ENCODE results near the gene MYH9. TPM values are rescaled to one million over a fixed set of nuclear protein-coding genes. Genes with fewer than 3 reads are reported as not detected.

The MYH9 gene
- total RNA-seq, 3 donors from 2014 or later (not counting 1 experiment from before 2014, with no cell fraction given), result 803 to 1,038 (median 808) TPM

- DNase-seq (peak in 1 of 2 donors; percentile 89), ATAC-seq (peak; percentile 82 to 94 (median 92))
- TF ChIP-seq CTCF (IDR thresholded peaks at IDR 0.05), result no peak
- H3K4me3 ChIP-seq (ENCODE audit: low read length), result peak overlapping the region; percentile 2
- Mint-ChIP-seq H3K27ac (peak overlapping the region; percentile 90 to 100), H3K36me3 (no peaks in the 10 kb centered on the region), H3K27me3 (ENCODE audit: low read depth in 2 of 2) (no peaks in the 10 kb centered on the region), H3K4me1 (peaks cover 70 to 76% of the 10 kb centered on the region in 2 donors), H3K9me3 (no peaks in the 10 kb centered on the region), H3K4me3 (peak overlapping the region; percentile 91)
- peak overlapping the region; percentile 87 for H3K27ac ChIP-seq (ENCODE audit: low read length)
- no peaks in the 10 kb centered on the region for H3K9me3 ChIP-seq (ENCODE audit: control insufficient read depth, insufficient read depth, low read length)
- intact Hi-C loops (cut with micrococcal nuclease), result loop anchor here (1.0 kb wide), 2 partner anchors 9 to 12 kb away; no protein-coding TSS in a partner anchor
- no peaks in the 10 kb centered on the region for H3K27me3 ChIP-seq (ENCODE audit: control insufficient read depth, insufficient read depth, low read length)
- WGBS (ENCODE audit: insufficient coverage), result 8% methylated on average over 13 of the region's 14 CpGs
- H3K4me1 ChIP-seq (ENCODE audit: control insufficient read depth, insufficient read depth, low read length), result peaks cover 96% of the 10 kb centered on the region
- H3K36me3 ChIP-seq (ENCODE audit: control insufficient read depth, insufficient read depth, low read length), result peaks cover 12% of the 10 kb centered on the region
These were observed 10.6 kb downstream of the MYH9 start for GRCh38 chr22:36377022-36377631.

GRCh38 chr22:36376265-36376664 lies 11.5 kb downstream of the MYH9 start:
- peaks cover 98% of the 10 kb centered on the region for H3K4me1 ChIP-seq (ENCODE audit: control insufficient read depth, insufficient read depth, low read length)
- peak overlapping the region; percentile 90 to 100 for H3K27ac Mint-ChIP-seq
- H3K4me3 Mint-ChIP-seq, result peak overlapping the region; percentile 91
- DNase-seq (peak in 1 of 2 donors; percentile 42), ATAC-seq (no peak)
- H3K36me3 ChIP-seq (ENCODE audit: control insufficient read depth, insufficient read depth, low read length), result peaks cover 12% of the 10 kb centered on the region
- peaks cover 72 to 85% of the 10 kb centered on the region in 2 donors for H3K4me1 Mint-ChIP-seq
- H3K9me3 Mint-ChIP-seq, result no peaks in the 10 kb centered on the region
- no peaks in the 10 kb centered on the region for H3K36me3 Mint-ChIP-seq
- no peaks in the 10 kb centered on the region for H3K27me3 Mint-ChIP-seq (ENCODE audit: low read depth in 2 of 2)
- intact Hi-C loops (cut with micrococcal nuclease), result no loop called here
- no peaks in the 10 kb centered on the region for H3K9me3 ChIP-seq (ENCODE audit: control insufficient read depth, insufficient read depth, low read length)
- H3K27ac ChIP-seq (ENCODE audit: low read length), result peak overlapping the region; percentile 87
- H3K4me3 ChIP-seq (ENCODE audit: low read length), result no peak overlapping the region
- no peaks in the 10 kb centered on the region for H3K27me3 ChIP-seq (ENCODE audit: control insufficient read depth, insufficient read depth, low read length)
- TF ChIP-seq CTCF (IDR thresholded peaks at IDR 0.05), result no peak
- WGBS (ENCODE audit: insufficient coverage), result 89% methylated on average over 3 of the region's 3 CpGs

GRCh38 chr22:36375071-36375980 lies 12.4 kb downstream of the MYH9 start:
- Histone ChIP-seq H3K4me1 (ENCODE audit: control insufficient read depth, insufficient read depth, low read length) (peaks cover 100% of the 10 kb centered on the region), H3K9me3 (ENCODE audit: control insufficient read depth, insufficient read depth, low read length) (no peaks in the 10 kb centered on the region), H3K27ac (ENCODE audit: low read length) (peak overlapping the region; percentile 87), H3K4me3 (ENCODE audit: low read length) (no peak overlapping the region), H3K27me3 (ENCODE audit: control insufficient read depth, insufficient read depth, low read length) (no peaks in the 10 kb centered on the region), H3K36me3 (ENCODE audit: control insufficient read depth, insufficient read depth, low read length) (peaks cover 6% of the 10 kb centered on the region)
- H3K36me3 Mint-ChIP-seq, result no peaks in the 10 kb centered on the region
- ATAC-seq (no peak), DNase-seq (peak in 1 of 2 donors; percentile 30)
- peak overlapping the region; percentile 35 for H3K4me3 Mint-ChIP-seq
- H3K4me1 Mint-ChIP-seq, result peaks cover 81 to 89% of the 10 kb centered on the region in 2 donors
- H3K9me3 Mint-ChIP-seq, result no peaks in the 10 kb centered on the region
- peak overlapping the region; percentile 90 to 96 for H3K27ac Mint-ChIP-seq
- WGBS (ENCODE audit: insufficient coverage), result 72% methylated on average over 9 of the region's 9 CpGs
- no peak for TF ChIP-seq CTCF (IDR thresholded peaks at IDR 0.05)
- H3K27me3 Mint-ChIP-seq (ENCODE audit: low read depth in 2 of 2), result no peaks in the 10 kb centered on the region
- intact Hi-C loops (cut with micrococcal nuclease), result no loop called here
